Measurements from ENCODE around the gene ENOX1.

The ENOX1 gene

DNA sequence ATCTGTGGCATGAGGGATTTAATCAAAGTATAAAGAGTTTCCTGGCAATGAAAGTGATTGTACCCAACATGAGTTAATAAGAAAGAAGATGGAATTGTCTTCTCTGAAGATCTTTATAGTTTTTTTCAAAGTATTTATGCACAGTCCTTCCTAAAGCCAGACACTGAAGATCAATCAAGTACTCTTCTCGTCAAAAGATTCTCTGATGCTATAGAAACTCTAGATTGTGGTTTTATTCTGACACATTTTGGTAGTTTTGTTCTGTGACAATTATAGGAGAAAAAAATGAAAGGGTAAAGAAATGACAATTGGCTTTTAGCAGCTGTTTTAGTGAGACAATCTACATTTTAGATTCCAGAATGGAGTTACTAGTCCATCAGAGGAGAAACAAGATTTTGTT, 10.4 kb upstream of the ENOX1 start:
- H2BK15ac ChIP-seq (ENCODE audit: low read depth, poor library complexity, severe bottlenecking): no peak overlapping the region
- no peak overlapping the region for H3K4ac ChIP-seq (ENCODE audit: low read depth in 1 of 2, low read length in 2 of 2)
- H2AFZ ChIP-seq (ENCODE audit: low read depth, low read length): no peak overlapping the region
- H3K27ac ChIP-seq (ENCODE audit: low read length, poor library complexity, severe bottlenecking): no peak overlapping the region
- no peak overlapping the region for H2BK12ac ChIP-seq (ENCODE audit: low read length in 2 of 2)
- H3K23ac ChIP-seq (ENCODE audit: low read length in 2 of 2): no peak overlapping the region
- no peak overlapping the region for H3K4me3 ChIP-seq (ENCODE audit: insufficient read depth in 1 of 2, low read depth in 1 of 2, low read length in 2 of 2)
- H4K8ac ChIP-seq (ENCODE audit: low read length): no peak overlapping the region
- H3K79me1 ChIP-seq (replicated peaks; ENCODE audit: low read length, poor library complexity, severe bottlenecking): no peaks in the 10 kb centered on the region
- H3K9ac ChIP-seq (ENCODE audit: low read length): no peak overlapping the region
- no peaks in the 10 kb centered on the region for H3K36me3 ChIP-seq (ENCODE audit: control insufficient read depth in 1 of 2, insufficient read depth in 2 of 2, low read depth in 1 of 2, low read length in 2 of 2)
- no peaks in the 10 kb centered on the region for H3K9me3 ChIP-seq (ENCODE audit: control insufficient read depth, low read length)
- DNase-seq: no peak
- H3K14ac ChIP-seq (ENCODE audit: low read length in 2 of 2): no peak overlapping the region
- H3K4me2 ChIP-seq (ENCODE audit: low read length, poor library complexity, severe bottlenecking): no peak overlapping the region
- no peak overlapping the region for H2AK5ac ChIP-seq (ENCODE audit: low read length, severe bottlenecking)
- 100% methylated on average over 1 of the region's 1 CpG for WGBS
- H3K4me1 ChIP-seq (ENCODE audit: control insufficient read depth, insufficient read depth, low read depth, low read length): no peaks in the 10 kb centered on the region
- no peak overlapping the region for H2BK5ac ChIP-seq (ENCODE audit: low read depth, low read length, poor library complexity, severe bottlenecking)
- no peak overlapping the region for H4K91ac ChIP-seq (ENCODE audit: low read length)
- H3K18ac ChIP-seq (ENCODE audit: low read depth in 1 of 2, low read length in 2 of 2): no peak overlapping the region
- no peaks in the 10 kb centered on the region for H3K27me3 ChIP-seq (ENCODE audit: control insufficient read depth in 1 of 2, insufficient read depth in 1 of 2, low read length in 2 of 2)
- H2BK120ac ChIP-seq (ENCODE audit: low read depth, low read length): no peak overlapping the region

DNA sequence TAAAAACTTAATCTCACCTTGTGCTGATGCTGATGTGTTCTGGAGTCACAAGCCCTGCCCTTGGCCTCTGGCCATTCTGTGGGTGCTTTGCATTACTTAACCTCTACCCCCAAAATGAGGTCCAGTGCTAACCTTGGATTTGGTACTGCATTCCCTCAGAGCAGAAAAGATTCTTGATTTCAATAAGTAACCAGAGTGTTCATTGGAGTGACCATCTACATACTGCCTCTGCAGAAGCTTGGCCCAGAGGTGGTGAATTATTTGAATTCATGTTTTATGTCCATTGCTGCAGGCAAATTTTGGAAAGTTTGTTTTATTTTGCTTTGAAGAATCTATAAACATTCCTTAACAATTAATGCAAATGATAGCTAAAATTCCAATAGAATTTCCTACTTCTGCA, 7.6 kb upstream of the ENOX1 start:
- Histone ChIP-seq H3K79me1 (replicated peaks; ENCODE audit: low read length, poor library complexity, severe bottlenecking) (no peaks in the 10 kb centered on the region), H4K8ac (ENCODE audit: low read length) (no peak overlapping the region), H3K4me1 (ENCODE audit: control insufficient read depth, insufficient read depth, low read depth, low read length) (no peaks in the 10 kb centered on the region), H3K23ac (ENCODE audit: low read length in 2 of 2) (no peak overlapping the region), H3K9me3 (ENCODE audit: control insufficient read depth, low read length) (no peaks in the 10 kb centered on the region), H2BK5ac (ENCODE audit: low read depth, low read length, poor library complexity, severe bottlenecking) (no peak overlapping the region), H2BK12ac (ENCODE audit: low read length in 2 of 2) (no peak overlapping the region), H2AK5ac (ENCODE audit: low read length, severe bottlenecking) (no peak overlapping the region), H2BK15ac (ENCODE audit: low read depth, poor library complexity, severe bottlenecking) (no peak overlapping the region), H3K18ac (ENCODE audit: low read depth in 1 of 2, low read length in 2 of 2) (no peak overlapping the region), H3K36me3 (ENCODE audit: control insufficient read depth in 1 of 2, insufficient read depth in 2 of 2, low read depth in 1 of 2, low read length in 2 of 2) (no peaks in the 10 kb centered on the region), H2AFZ (ENCODE audit: low read depth, low read length) (no peak overlapping the region), H3K4ac (ENCODE audit: low read depth in 1 of 2, low read length in 2 of 2) (no peak overlapping the region), H3K14ac (ENCODE audit: low read length in 2 of 2) (no peak overlapping the region), H3K27ac (ENCODE audit: low read length, poor library complexity, severe bottlenecking) (no peak overlapping the region), H2BK120ac (ENCODE audit: low read depth, low read length) (no peak overlapping the region), H3K9ac (ENCODE audit: low read length) (no peak overlapping the region), H4K91ac (ENCODE audit: low read length) (no peak overlapping the region), H3K4me2 (ENCODE audit: low read length, poor library complexity, severe bottlenecking) (no peak overlapping the region), H3K4me3 (ENCODE audit: insufficient read depth in 1 of 2, low read depth in 1 of 2, low read length in 2 of 2) (no peak overlapping the region), H3K27me3 (ENCODE audit: control insufficient read depth in 1 of 2, insufficient read depth in 1 of 2, low read length in 2 of 2) (no peaks in the 10 kb centered on the region)
- DNase-seq: no peak

DNA sequence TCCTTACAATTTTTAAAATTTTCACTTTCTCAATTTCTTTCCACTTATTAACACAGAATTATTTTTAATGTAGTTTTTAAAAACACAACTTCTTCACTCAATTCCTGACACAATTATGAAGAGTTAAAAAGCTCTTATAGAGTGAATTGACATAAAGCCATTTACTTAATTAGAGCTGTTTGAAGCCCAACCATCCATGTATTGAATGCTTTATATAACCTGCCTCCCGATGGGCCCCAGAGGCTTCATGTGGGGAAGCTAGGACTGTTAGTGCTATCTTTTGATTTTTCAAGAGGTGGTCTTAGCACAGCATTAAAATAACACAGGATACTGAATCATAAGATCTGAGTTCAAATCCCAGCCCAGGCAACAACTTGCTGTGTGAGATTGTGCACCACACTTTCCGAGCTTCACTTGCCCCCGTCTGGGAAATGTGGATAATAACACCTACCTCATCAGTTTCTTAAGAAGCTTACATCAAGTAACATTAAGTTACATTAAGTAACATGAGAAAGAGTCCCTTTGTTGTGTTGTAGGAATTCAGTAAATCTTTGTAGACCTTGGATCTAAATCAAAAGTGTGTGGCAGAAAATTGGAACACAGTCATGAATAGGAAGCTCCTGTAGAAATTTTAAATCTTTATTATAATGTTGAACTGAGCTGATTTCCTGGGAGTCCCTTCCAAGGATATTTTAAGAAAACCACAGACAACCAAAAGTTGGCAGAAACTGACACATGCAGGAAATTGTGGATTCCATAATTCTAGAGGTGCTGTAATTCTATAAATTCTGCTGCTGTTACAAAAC, 5.5 kb upstream of the ENOX1 start:
- no peak overlapping the region for H3K23ac ChIP-seq (ENCODE audit: low read length in 2 of 2)
- WGBS: 100% methylated on average over 3 of the region's 3 CpGs
- H3K4ac ChIP-seq (ENCODE audit: low read depth in 1 of 2, low read length in 2 of 2): no peak overlapping the region
- DNase-seq: no peak
- no peak overlapping the region for H2BK120ac ChIP-seq (ENCODE audit: low read depth, low read length)
- H3K9ac ChIP-seq (ENCODE audit: low read length): no peak overlapping the region
- H3K27ac ChIP-seq (ENCODE audit: low read length, poor library complexity, severe bottlenecking): no peak overlapping the region
- H3K14ac ChIP-seq (ENCODE audit: low read length in 2 of 2): no peak overlapping the region
- H4K91ac ChIP-seq (ENCODE audit: low read length): no peak overlapping the region
- H2AFZ ChIP-seq (ENCODE audit: low read depth, low read length): no peak overlapping the region
- no peak overlapping the region for H3K18ac ChIP-seq (ENCODE audit: low read depth in 1 of 2, low read length in 2 of 2)
- no peaks in the 10 kb centered on the region for H3K79me1 ChIP-seq (replicated peaks; ENCODE audit: low read length, poor library complexity, severe bottlenecking)
- no peaks in the 10 kb centered on the region for H3K27me3 ChIP-seq (ENCODE audit: control insufficient read depth in 1 of 2, insufficient read depth in 1 of 2, low read length in 2 of 2)
- H2BK5ac ChIP-seq (ENCODE audit: low read depth, low read length, poor library complexity, severe bottlenecking): no peak overlapping the region
- peaks cover 3% of the 10 kb centered on the region for H3K4me1 ChIP-seq (ENCODE audit: control insufficient read depth, insufficient read depth, low read depth, low read length)
- no peak overlapping the region for H3K4me2 ChIP-seq (ENCODE audit: low read length, poor library complexity, severe bottlenecking)
- H3K4me3 ChIP-seq (ENCODE audit: insufficient read depth in 1 of 2, low read depth in 1 of 2, low read length in 2 of 2): no peak overlapping the region
- no peaks in the 10 kb centered on the region for H3K9me3 ChIP-seq (ENCODE audit: control insufficient read depth, low read length)
- no peak overlapping the region for H2BK12ac ChIP-seq (ENCODE audit: low read length in 2 of 2)
- no peaks in the 10 kb centered on the region for H3K36me3 ChIP-seq (ENCODE audit: control insufficient read depth in 1 of 2, insufficient read depth in 2 of 2, low read depth in 1 of 2, low read length in 2 of 2)
- H4K8ac ChIP-seq (ENCODE audit: low read length): no peak overlapping the region
- H2BK15ac ChIP-seq (ENCODE audit: low read depth, poor library complexity, severe bottlenecking): no peak overlapping the region
- no peak overlapping the region for H2AK5ac ChIP-seq (ENCODE audit: low read length, severe bottlenecking)

DNA sequence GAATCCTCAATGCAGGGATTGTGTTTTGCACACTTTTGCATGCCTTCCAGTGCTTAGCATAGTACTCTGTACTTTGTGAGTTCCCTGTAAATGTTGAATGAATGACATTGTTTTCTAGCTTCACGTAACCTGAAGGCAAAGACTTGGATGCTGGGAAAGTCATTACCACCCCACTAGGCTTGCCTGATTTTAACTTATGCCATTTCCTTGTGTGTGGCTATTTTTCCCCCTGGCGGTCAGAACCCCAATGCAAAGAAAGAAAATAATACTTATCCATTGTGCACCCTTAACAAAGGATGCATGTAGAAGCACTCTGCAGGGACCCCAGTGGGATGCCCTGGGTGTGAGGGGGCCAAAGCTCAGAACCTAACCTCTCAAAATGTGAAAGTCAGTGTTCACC, 1.2 kb upstream of the ENOX1 start:
- Histone ChIP-seq H3K27ac (ENCODE audit: low read length, poor library complexity, severe bottlenecking) (no peak overlapping the region), H4K91ac (ENCODE audit: low read length) (no peak overlapping the region), H2BK5ac (ENCODE audit: low read depth, low read length, poor library complexity, severe bottlenecking) (no peak overlapping the region), H3K4me3 (ENCODE audit: insufficient read depth in 1 of 2, low read depth in 1 of 2, low read length in 2 of 2) (peak overlapping the region in 1 of 2 experiments; percentile 87), H2BK15ac (ENCODE audit: low read depth, poor library complexity, severe bottlenecking) (no peak overlapping the region), H3K79me1 (replicated peaks; ENCODE audit: low read length, poor library complexity, severe bottlenecking) (no peaks in the 10 kb centered on the region), H3K9ac (ENCODE audit: low read length) (peak overlapping the region; percentile 87), H3K27me3 (ENCODE audit: control insufficient read depth in 1 of 2, insufficient read depth in 1 of 2, low read length in 2 of 2) (no peaks in the 10 kb centered on the region), H3K23ac (ENCODE audit: low read length in 2 of 2) (no peak overlapping the region), H3K9me3 (ENCODE audit: control insufficient read depth, low read length) (no peaks in the 10 kb centered on the region), H3K14ac (ENCODE audit: low read length in 2 of 2) (no peak overlapping the region), H2BK12ac (ENCODE audit: low read length in 2 of 2) (no peak overlapping the region), H2AFZ (ENCODE audit: low read depth, low read length) (no peak overlapping the region), H3K4me2 (ENCODE audit: low read length, poor library complexity, severe bottlenecking) (no peak overlapping the region), H3K36me3 (ENCODE audit: control insufficient read depth in 1 of 2, insufficient read depth in 2 of 2, low read depth in 1 of 2, low read length in 2 of 2) (no peaks in the 10 kb centered on the region), H2AK5ac (ENCODE audit: low read length, severe bottlenecking) (no peak overlapping the region), H2BK120ac (ENCODE audit: low read depth, low read length) (no peak overlapping the region), H4K8ac (ENCODE audit: low read length) (no peak overlapping the region), H3K18ac (ENCODE audit: low read depth in 1 of 2, low read length in 2 of 2) (no peak overlapping the region), H3K4ac (ENCODE audit: low read depth in 1 of 2, low read length in 2 of 2) (no peak overlapping the region), H3K4me1 (ENCODE audit: control insufficient read depth, insufficient read depth, low read depth, low read length) (peaks cover 21% of the 10 kb centered on the region)
- DNase-seq: peak; percentile 78
- 44% methylated on average over 2 of the region's 2 CpGs for WGBS

Measured in mesenchymal stem cell (in vitro differentiated cells and primary cell).